Testis (tissue), 2 donors: ENCODE results near the gene TSPAN11.

ENCODE experiments used
- POLR2A ChIP-seq: fragments of 450-650 bp; IDR thresholded peaks from one replicate; pipeline ENCODE4 v1.6.1; 2017; ENCODE audit warnings: antibody characterized with exemption, mild to moderate bottlenecking, moderate library complexity
- TF ChIP-seq, protein P1 (sequence below), 3 experiments: fragments of 450-650 bp in 2 of 3; fragments of 200-600 bp in 1 of 3; sonication (generic) in 1 of 3; IDR thresholded peaks; one replicate each; pipeline ENCODE4 v1.5.1; 2016 to 2019; ENCODE audit warnings: antibody characterized with exemption in 3 of 3, mild to moderate bottlenecking in 2 of 3, moderate library complexity in 1 of 3

DNA sequence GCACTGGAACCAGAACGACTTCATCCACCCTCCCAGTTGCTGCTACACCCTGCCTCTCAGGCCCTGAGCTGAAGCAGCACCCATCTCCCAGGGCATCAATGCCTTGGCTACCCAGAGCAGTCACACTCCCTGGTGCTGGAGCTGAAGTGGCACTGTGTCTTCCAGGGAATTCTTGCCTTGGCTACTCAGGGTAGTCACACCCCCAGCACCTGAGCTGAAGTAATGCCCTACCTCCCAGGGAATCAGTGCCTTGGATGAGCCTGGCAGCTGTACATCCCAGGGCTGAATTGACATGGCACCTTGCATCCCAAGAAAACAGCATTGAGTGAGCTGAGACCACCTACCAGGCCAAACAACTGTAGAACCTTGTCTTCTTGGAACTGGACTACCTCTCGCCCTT, 41.2 kb upstream of the TSPAN11 start:
- TF ChIP-seq, protein P1, sequence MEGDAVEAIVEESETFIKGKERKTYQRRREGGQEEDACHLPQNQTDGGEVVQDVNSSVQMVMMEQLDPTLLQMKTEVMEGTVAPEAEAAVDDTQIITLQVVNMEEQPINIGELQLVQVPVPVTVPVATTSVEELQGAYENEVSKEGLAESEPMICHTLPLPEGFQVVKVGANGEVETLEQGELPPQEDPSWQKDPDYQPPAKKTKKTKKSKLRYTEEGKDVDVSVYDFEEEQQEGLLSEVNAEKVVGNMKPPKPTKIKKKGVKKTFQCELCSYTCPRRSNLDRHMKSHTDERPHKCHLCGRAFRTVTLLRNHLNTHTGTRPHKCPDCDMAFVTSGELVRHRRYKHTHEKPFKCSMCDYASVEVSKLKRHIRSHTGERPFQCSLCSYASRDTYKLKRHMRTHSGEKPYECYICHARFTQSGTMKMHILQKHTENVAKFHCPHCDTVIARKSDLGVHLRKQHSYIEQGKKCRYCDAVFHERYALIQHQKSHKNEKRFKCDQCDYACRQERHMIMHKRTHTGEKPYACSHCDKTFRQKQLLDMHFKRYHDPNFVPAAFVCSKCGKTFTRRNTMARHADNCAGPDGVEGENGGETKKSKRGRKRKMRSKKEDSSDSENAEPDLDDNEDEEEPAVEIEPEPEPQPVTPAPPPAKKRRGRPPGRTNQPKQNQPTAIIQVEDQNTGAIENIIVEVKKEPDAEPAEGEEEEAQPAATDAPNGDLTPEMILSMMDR (IDR thresholded peaks at IDR 0.05): no peak
- TF ChIP-seq POLR2A: no peak
